ENCODE measurements around the gene GTF2B. TPM values are rescaled to one million over a fixed set of nuclear protein-coding genes. Genes with fewer than 3 reads are reported as not detected.
"Not testable (repeated sequence)": the region's sequence is repeated elsewhere in the genome, so short reads cannot be mapped to it uniquely, and the experiment has no call there.

Gene GTF2B
- total RNA-seq, 1 experiment from 2014 or later, result 31.9 TPM

DNA sequence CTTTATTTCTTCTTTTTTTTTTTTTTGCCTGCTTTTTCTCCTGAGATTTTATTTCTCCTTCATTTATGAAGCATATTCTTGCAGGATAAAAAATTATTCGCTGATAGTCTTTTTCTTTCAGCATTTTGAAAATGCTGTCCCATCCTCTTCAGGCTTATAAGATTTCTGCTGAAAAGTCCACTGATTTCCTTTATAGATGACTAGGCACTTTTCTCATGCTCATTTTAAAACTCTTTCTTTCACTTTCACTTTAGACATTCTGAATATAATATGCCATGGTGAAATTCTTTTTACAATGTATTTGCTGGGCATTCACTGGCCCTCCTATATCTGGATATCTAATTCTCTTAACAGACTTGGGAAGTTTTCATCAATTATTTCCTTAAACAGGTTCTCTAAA lies 25.5 kb upstream of the GTF2B start:
- no peak for DNase-seq (ENCODE audit: low spot score)
- CTCF ChIA-PET, result no interaction called here
- Histone ChIP-seq H3K27me3 (replicated peaks; ENCODE audit: insufficient read depth, low read depth, low read length, poor library complexity) (no peaks in the 10 kb centered on the region), H3K27ac (ENCODE audit: low read depth, low read length, poor library complexity, severe bottlenecking) (no peak overlapping the region), H3K36me3 (ENCODE audit: insufficient read depth, low read length, poor library complexity, severe bottlenecking) (no peaks in the 10 kb centered on the region), H3K9me3 (ENCODE audit: low read depth, low read length, poor library complexity, severe bottlenecking) (peaks cover 24% of the 10 kb centered on the region), H3K4me1 (ENCODE audit: insufficient read depth, low read length, poor library complexity, severe bottlenecking) (no peaks in the 10 kb centered on the region), H3K4me3 (ENCODE audit: low read depth, low read length, poor library complexity, severe bottlenecking) (no peak overlapping the region)
- POLR2A ChIA-PET (ENCODE audit: low non-redundant PET), result no interaction called here
- TF ChIP-seq, protein P1, sequence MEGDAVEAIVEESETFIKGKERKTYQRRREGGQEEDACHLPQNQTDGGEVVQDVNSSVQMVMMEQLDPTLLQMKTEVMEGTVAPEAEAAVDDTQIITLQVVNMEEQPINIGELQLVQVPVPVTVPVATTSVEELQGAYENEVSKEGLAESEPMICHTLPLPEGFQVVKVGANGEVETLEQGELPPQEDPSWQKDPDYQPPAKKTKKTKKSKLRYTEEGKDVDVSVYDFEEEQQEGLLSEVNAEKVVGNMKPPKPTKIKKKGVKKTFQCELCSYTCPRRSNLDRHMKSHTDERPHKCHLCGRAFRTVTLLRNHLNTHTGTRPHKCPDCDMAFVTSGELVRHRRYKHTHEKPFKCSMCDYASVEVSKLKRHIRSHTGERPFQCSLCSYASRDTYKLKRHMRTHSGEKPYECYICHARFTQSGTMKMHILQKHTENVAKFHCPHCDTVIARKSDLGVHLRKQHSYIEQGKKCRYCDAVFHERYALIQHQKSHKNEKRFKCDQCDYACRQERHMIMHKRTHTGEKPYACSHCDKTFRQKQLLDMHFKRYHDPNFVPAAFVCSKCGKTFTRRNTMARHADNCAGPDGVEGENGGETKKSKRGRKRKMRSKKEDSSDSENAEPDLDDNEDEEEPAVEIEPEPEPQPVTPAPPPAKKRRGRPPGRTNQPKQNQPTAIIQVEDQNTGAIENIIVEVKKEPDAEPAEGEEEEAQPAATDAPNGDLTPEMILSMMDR (conservative IDR thresholded peaks at IDR 0.05; ENCODE audit: low read depth, low read length), result no peak
- TF ChIP-seq EZH2 (IDR thresholded peaks at IDR 0.05; ENCODE audit: borderline replicate concordance, low read depth, low read length, poor library complexity, severe bottlenecking), result no peak
- intact Hi-C loops (cut with micrococcal nuclease; ENCODE audit: unreplicated experiment), result no loop called here
- BruUV-seq (replicated peaks), result no TSS peak

DNA sequence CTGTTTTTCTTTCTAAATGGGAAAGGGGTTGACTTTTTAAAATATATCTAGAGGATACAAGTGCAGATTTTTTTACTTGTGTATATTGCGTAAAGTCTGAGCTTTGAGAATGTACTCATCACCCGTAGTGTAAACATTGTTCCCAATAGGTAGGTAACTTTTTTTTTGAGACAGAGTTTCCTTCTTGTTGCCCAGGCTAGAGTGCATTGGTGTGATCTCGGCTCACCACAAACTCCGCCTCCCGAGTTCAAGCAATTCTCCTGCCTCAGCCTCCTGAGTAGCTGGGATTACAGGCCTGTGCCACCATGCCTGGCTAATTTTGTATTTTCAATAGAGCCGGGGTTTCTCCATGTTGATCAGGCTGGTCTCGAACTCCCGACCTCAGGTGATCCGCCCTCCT lies 20.4 kb upstream of the GTF2B start:
- H3K9me3 ChIP-seq (ENCODE audit: low read depth, low read length, poor library complexity, severe bottlenecking); BruUV-seq (replicated peaks); DNase-seq (ENCODE audit: low spot score); H3K36me3 ChIP-seq (ENCODE audit: insufficient read depth, low read length, poor library complexity, severe bottlenecking); CTCF ChIA-PET; H3K4me3 ChIP-seq (ENCODE audit: low read depth, low read length, poor library complexity, severe bottlenecking); intact Hi-C loops (cut with micrococcal nuclease; ENCODE audit: unreplicated experiment); H3K27me3 ChIP-seq (replicated peaks; ENCODE audit: insufficient read depth, low read depth, low read length, poor library complexity); H3K4me1 ChIP-seq (ENCODE audit: insufficient read depth, low read length, poor library complexity, severe bottlenecking); H3K27ac ChIP-seq (ENCODE audit: low read depth, low read length, poor library complexity, severe bottlenecking); POLR2A ChIA-PET (ENCODE audit: low non-redundant PET): not testable (repeated sequence)

DNA sequence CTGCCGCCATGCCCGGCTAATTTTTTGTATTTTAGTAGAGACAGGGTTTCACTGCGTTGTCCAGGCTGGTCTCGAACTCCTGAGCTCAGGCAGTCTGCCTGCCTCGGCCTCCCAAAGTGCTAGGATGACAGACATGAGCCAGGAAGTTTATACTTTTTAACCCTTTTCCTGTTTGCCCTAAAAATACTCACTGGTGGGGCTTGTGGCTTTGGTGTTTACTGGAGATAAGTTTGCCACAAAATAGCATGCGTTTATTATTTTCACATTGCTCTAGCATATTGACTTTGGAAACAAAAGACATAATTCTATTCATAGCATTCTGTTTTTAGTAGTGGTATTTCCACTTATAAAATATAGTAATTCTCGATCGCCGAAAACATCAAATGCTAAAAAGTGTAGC lies 19.8 kb upstream of the GTF2B start:
- Histone ChIP-seq H3K4me3 (ENCODE audit: low read depth, low read length, poor library complexity, severe bottlenecking) (no peak overlapping the region), H3K36me3 (ENCODE audit: insufficient read depth, low read length, poor library complexity, severe bottlenecking) (no peaks in the 10 kb centered on the region), H3K9me3 (ENCODE audit: low read depth, low read length, poor library complexity, severe bottlenecking) (peaks cover under 1% of the 10 kb centered on the region), H3K27ac (ENCODE audit: low read depth, low read length, poor library complexity, severe bottlenecking) (no peak overlapping the region), H3K27me3 (replicated peaks; ENCODE audit: insufficient read depth, low read depth, low read length, poor library complexity) (no peaks in the 10 kb centered on the region), H3K4me1 (ENCODE audit: insufficient read depth, low read length, poor library complexity, severe bottlenecking) (no peaks in the 10 kb centered on the region)
- no peak for DNase-seq (ENCODE audit: low spot score)
- ChIA-PET CTCF (no interaction called here), POLR2A (ENCODE audit: low non-redundant PET) (no interaction called here)
- no peak for TF ChIP-seq EZH2 (IDR thresholded peaks at IDR 0.05; ENCODE audit: borderline replicate concordance, low read depth, low read length, poor library complexity, severe bottlenecking)
- TF ChIP-seq, protein P1 (conservative IDR thresholded peaks at IDR 0.05; ENCODE audit: low read depth, low read length), result no peak
- no TSS peak for BruUV-seq (replicated peaks)
- intact Hi-C loops (cut with micrococcal nuclease; ENCODE audit: unreplicated experiment), result no loop called here

GRCh38 chr1:88910401-88910800 lies 19.0 kb upstream of the GTF2B start:
- Histone ChIP-seq H3K36me3 (ENCODE audit: insufficient read depth, low read length, poor library complexity, severe bottlenecking) (no peaks in the 10 kb centered on the region), H3K9me3 (ENCODE audit: low read depth, low read length, poor library complexity, severe bottlenecking) (no peaks in the 10 kb centered on the region), H3K4me3 (ENCODE audit: low read depth, low read length, poor library complexity, severe bottlenecking) (no peak overlapping the region), H3K27me3 (replicated peaks; ENCODE audit: insufficient read depth, low read depth, low read length, poor library complexity) (no peaks in the 10 kb centered on the region), H3K4me1 (ENCODE audit: insufficient read depth, low read length, poor library complexity, severe bottlenecking) (no peaks in the 10 kb centered on the region), H3K27ac (ENCODE audit: low read depth, low read length, poor library complexity, severe bottlenecking) (no peak overlapping the region)
- TF ChIP-seq, protein P1 (conservative IDR thresholded peaks at IDR 0.05; ENCODE audit: low read depth, low read length), result no peak
- no peak for TF ChIP-seq EZH2 (IDR thresholded peaks at IDR 0.05; ENCODE audit: borderline replicate concordance, low read depth, low read length, poor library complexity, severe bottlenecking)
- intact Hi-C loops (cut with micrococcal nuclease; ENCODE audit: unreplicated experiment), result no loop called here
- ChIA-PET CTCF (no interaction called here), POLR2A (ENCODE audit: low non-redundant PET) (no interaction called here)
- no peak for DNase-seq (ENCODE audit: low spot score)
- BruUV-seq (replicated peaks), result no TSS peak
